Rectal smooth muscle tissue (tissue), 1 donor: ENCODE data around the gene E2F2.
"Not testable (repeated sequence)": the region's sequence is repeated elsewhere in the genome, so short reads cannot be mapped to it uniquely, and the experiment has no call there.

Experiments
- H3K27ac ChIP-seq: one replicate; pipeline ENCODE4 v1.7.0; 2013; ENCODE audit warnings: low read depth, low read length, inconsistent platforms
- H3K27me3 ChIP-seq: one replicate; pipeline ENCODE4 v1.7.0; 2013; ENCODE audit warnings: low read length; ENCODE audit not compliant: control insufficient read depth, insufficient read depth
- H3K36me3 ChIP-seq: one replicate; pipeline ENCODE4 v1.7.0; 2013; ENCODE audit warnings: low read length; ENCODE audit not compliant: control insufficient read depth, insufficient read depth
- H3K4me1 ChIP-seq: one replicate; pipeline ENCODE4 v1.7.0; 2013; ENCODE audit warnings: low read length; ENCODE audit not compliant: control insufficient read depth, insufficient read depth
- H3K4me3 ChIP-seq: one replicate; pipeline ENCODE4 v1.7.0; 2013; ENCODE audit warnings: low read length
- H3K9ac ChIP-seq: one replicate; pipeline ENCODE4 v1.7.0; 2013; ENCODE audit warnings: low read length

E2F2 gene

DNA sequence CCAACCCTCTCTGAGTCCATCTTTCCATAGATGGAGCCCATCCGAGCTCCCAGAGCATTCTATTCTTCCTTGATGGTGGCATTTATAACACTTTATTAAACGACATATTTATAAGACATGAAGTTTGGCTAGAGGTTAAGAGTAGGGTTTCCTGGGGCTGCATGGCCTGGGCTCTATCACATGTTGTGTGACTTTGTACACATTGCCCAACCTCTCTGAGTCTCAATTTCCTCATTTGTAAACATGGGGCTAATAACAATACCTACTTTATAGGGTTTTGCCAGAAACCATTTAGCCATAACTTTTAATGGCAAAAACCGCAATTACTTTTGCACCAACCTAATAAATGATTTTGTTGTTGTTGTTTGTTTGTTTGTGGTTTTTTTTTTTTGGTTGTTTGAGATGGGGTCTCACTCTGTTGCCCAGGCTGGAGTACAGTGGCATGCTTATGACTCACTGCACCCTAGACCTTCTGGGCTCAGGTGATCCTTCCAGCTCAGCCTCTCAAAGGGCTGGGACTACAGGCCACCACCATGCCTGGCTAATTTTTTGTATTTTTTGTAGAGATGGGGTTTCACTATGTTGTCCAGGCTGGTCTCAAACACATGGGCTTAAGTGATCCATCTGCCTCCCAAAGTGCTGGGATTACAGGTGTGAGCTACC, 33.1 kb downstream of the E2F2 start:
- Histone ChIP-seq H3K36me3 (no peaks in the 10 kb centered on the region), H3K4me1 (no peaks in the 10 kb centered on the region), H3K4me3 (no peak overlapping the region), H3K27me3 (no peaks in the 10 kb centered on the region), H3K9ac (no peak overlapping the region), H3K27ac (no peak overlapping the region)

DNA sequence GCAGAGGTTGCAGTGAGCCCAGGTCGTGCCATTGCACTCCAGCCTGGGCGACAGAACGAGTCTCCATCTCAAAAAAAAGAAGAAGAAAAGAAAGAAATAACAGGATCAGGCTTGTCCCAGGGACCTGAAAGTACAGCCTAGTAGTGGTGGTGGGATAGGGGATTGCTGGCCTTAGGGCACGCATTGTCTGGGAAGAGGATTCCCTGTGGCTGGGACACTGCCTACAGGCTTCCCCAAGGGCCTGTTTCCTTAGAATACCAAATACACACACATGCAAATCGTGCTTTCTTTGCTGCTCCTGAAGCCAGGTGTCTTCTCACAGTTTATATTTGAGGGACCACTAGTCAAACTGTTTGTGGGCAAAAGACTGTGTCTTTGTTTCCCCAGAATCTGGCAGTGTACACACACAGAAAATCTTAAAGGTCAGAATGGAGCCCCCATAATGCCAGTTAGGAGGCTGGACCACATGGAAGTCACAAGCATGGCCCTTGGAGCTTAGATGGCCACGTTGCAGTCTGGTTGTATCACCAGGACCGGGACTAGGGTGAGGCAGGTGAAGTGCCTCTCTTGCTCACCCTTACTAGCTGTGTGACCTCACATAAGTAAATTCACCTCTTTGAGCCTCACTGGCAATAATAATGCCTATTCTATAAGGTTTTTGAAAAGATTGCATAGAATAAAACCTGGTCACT, 34.4 kb downstream of the E2F2 start:
- no peaks in the 10 kb centered on the region for H3K4me1 ChIP-seq

DNA sequence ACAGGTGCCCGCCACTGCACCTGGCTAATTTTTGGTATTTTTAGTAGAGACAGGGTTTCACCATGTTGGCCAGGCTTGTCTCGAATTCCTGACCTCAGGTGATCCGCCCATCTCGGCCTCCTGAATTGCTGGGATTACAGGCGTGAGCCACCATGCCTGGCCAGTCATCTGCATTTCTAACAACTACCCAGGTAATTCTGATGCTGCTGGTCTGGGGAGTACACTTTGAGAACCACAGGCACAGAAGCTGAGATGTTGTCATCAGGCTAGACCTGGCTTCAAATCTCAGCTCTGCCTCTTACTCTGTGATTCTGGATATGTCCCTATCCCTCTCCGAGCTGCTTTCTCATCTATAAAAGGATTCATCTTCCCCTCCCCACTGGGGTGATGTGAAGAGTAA, 36.2 kb downstream of the E2F2 start:
- H3K4me1 ChIP-seq, H3K9ac ChIP-seq, H3K27ac ChIP-seq, H3K4me3 ChIP-seq, H3K27me3 ChIP-seq, H3K36me3 ChIP-seq: not testable (repeated sequence)

More for the DNA sequence above, 34.4 kb downstream of the E2F2 start:
- H3K9ac ChIP-seq = no peak overlapping the region
- no peak overlapping the region for H3K27ac ChIP-seq
- no peaks in the 10 kb centered on the region for H3K36me3 ChIP-seq
- H3K27me3 ChIP-seq = no peaks in the 10 kb centered on the region
- H3K4me3 ChIP-seq = no peak overlapping the region

DNA sequence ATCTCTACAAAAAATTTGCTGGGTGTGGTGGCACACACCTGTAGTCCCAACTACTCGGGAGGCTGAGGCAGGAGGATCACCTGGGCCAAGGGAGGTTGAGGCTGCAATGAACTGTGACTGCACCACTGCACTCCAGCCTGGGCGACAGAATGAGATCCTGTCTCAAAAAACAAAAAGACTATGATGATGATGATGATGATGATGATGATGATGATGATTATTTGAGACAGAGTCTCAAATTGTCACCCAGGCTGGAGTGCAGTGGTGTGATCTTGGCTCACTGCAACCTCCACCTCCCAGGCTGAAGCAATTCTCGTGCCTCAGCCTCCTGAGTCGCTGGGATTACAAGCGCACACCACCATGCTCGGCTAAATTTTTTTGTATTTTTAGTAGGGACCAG, 38.3 kb downstream of the E2F2 start:
- not testable (repeated sequence) for H3K4me3 ChIP-seq, H3K9ac ChIP-seq, H3K27ac ChIP-seq, H3K4me1 ChIP-seq, H3K36me3 ChIP-seq, H3K27me3 ChIP-seq

DNA sequence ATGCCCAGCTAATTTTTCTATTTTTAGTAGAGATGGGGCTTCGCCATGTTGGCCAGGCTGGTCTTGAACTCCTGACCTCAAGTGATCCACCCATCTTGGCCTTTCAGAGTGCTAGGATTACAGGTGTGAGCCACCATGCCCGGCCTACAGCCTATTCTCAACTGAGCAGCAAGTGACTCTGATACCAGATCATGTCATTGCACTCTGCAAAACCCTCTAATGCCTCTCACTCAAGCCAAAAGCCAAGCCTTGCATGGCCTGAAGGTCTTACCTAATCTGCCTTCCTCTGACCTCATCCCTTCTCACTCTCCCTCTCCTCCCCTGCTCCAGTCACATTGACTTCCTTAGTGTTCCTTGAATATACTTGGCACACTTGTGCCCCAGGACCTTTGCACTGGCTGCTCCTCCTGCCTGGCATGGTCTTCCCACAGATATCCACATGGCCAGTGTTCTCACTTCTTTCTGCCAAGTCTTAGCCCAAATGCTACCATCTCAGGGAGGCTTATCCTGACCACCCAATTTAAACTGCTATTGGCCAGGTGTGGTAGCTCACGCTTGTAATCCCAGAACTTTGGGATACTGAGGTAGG, 38.8 kb downstream of the E2F2 start:
- Histone ChIP-seq H3K4me1 (no peaks in the 10 kb centered on the region), H3K9ac (no peak overlapping the region), H3K4me3 (no peak overlapping the region), H3K36me3 (no peaks in the 10 kb centered on the region), H3K27me3 (no peaks in the 10 kb centered on the region), H3K27ac (no peak overlapping the region)

DNA sequence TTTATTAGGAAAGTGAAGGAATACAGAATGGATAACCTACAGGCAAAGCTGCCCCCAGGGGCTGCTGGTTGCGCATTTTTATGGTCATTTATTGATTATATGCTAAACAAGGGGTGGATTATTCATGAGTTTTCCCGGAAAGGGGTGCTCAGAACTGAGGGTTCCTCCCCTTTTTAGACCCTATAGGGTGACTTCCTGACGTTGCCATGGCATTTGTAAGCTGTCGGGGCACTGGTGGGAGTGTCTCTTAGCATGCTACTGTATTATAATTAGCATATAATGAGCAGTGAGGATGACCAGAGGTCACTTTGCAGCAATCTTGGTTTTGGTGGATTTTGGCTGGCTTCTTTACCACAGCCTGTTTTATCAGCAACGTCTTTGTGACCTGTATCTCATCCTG, 41.2 kb downstream of the E2F2 start:
- H3K4me1 ChIP-seq = peaks cover 1% of the 10 kb centered on the region
- H3K4me3 ChIP-seq = no peak overlapping the region
- H3K27ac ChIP-seq = no peak overlapping the region
- H3K27me3 ChIP-seq = no peaks in the 10 kb centered on the region
- H3K36me3 ChIP-seq = no peaks in the 10 kb centered on the region
- H3K9ac ChIP-seq = no peak overlapping the region

DNA sequence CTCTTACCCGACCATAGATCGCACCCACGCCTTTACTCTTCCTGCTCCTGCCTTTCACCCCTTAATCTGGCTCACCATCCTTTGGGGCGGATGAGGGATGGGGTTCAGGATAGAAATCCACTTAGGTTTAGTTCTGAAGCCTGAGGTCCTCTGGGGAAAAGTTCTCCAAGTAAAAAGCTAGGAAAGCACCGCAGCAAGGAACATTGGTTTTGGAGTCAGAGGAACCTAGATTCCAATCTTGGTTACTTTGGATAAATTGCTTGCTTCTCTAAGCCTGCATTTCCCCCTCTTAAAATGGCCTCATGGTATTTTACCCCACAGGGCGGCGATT, 46.1 kb downstream of the E2F2 start:
- Histone ChIP-seq H3K27ac (peak overlapping the region; percentile 40), H3K36me3 (no peaks in the 10 kb centered on the region), H3K9ac (no peak overlapping the region), H3K4me1 (peaks cover 3% of the 10 kb centered on the region), H3K27me3 (no peaks in the 10 kb centered on the region), H3K4me3 (peak overlapping the region; percentile 58)

DNA sequence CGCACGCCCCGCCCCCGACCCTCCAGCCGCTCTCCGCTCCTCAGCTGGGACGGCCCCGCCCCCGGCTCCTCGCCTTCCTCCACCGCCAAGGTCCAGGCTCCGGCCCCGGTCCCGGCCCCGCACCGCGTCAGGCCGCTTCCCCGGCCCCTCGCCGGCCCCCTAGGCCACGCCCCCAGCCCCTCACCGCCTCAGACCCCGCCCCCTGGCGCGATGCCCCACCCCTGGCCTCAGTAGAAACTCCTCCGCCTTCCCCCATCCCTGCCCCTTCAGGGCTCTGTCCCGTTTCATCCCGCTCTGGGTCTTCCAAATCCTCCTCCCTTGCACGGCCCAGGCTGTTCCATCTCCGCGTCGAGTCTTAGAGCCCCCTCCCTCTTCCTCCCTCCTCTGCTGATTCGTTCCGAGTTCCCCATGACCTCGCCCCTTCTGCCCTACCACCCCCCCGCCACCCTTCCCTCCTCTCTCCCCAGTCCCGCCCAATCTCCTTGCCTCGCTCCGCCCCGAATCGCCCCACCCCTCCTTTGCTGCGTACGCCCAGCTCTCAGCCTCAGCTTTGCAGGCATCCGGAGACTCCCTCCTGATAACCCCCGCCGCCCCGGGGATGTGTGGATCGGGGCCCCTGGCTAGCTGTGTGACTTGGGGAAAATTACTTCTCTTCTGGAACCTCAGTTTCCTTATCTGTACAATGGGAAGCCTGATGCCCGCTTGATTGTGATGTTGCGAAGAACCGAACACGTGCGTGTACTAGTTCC, 46.6 kb downstream of the E2F2 start:
- no peaks in the 10 kb centered on the region for H3K27me3 ChIP-seq
- no peaks in the 10 kb centered on the region for H3K36me3 ChIP-seq
- H3K27ac ChIP-seq = peak overlapping the region; percentile 86
- peak overlapping the region; percentile 86 for H3K4me3 ChIP-seq
- H3K9ac ChIP-seq = no peak overlapping the region
- H3K4me1 ChIP-seq = peaks cover 3% of the 10 kb centered on the region

DNA sequence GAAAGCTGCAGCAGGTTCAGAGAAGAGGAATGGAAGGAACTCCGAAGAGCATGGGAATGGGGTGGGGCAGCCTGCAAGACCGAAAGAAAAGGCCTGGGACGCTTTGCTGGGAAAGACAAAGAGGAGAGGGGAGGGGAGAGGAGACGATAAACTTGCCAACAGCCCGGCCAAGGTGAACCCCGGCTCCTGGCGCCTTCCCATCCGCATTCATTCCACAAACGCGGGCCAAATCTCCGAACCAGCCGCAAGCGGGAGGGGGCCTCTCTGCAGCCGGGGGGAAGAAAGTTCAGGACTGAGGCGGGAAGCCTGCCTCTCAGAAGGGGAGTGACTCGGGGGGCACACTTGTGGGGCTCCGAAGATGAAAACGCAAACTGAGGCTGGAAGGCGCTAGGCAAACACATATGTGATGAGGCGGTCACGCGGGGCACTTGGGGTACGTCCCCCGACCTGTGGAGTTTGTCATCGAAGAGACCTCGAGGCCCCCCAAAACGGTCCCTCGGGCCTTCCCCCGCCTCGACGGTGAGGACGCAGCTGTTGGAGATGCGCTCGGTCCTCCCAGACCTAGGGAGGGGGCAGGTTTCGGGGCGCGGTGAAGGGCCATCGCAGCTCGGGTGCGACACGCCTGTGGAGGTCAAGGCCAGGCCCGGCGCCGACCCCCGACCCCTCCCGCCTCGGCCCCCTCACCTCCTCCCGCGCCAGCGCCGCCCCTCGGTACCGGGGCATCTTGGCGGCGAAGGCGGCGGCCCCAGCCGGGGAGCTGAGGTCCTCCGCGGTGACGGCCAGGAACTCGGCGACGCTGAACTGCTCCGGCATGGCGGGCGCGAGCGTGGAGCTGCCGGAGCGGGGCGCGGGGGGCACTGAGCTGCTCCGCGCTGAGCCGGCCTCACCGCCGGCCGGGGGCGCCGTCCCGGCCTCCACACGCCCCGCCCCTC, 47.4 kb downstream of the E2F2 start, which contains the start of gene ASAP3:
TSS of gene ASAP3 (minus strand) at position 859 of the 932 bp plus-strand sequence. CDS start at position 813, 46 bp downstream.
- peak within 1 kb of the TSS; percentile 47 for H3K9ac ChIP-seq
- H3K4me3 ChIP-seq = peak within 1 kb of the TSS; percentile 86
- H3K4me1 ChIP-seq = peaks cover 3% of the 10 kb centered on the region
- no peaks in the 10 kb centered on the region for H3K27me3 ChIP-seq
- H3K36me3 ChIP-seq = no peaks in the 10 kb centered on the region
- peak within 1 kb of the TSS; percentile 86 for H3K27ac ChIP-seq

DNA sequence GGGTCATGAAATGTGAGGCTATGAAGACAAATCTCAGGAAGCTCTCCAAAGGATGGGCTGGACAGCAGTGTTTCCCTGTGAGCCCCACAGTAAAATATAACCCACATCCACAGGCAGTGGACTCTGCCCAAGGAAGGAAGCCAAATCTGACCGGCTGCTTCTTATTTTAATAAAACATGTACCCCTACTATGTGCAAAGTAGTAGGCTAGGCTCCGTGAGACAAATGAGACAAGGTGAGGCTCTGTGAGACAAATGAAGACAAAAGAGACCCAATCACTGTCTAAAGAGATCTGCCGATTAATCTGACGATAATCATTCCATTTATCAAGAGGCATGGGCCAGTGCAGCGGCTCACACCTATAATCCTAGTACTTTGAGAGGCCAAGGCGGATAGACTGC, 49.1 kb downstream of the E2F2 start:
- Histone ChIP-seq H3K27me3 (no peaks in the 10 kb centered on the region), H3K4me3 (no peak overlapping the region), H3K9ac (no peak overlapping the region), H3K36me3 (no peaks in the 10 kb centered on the region), H3K27ac (no peak overlapping the region), H3K4me1 (peaks cover 3% of the 10 kb centered on the region)

DNA sequence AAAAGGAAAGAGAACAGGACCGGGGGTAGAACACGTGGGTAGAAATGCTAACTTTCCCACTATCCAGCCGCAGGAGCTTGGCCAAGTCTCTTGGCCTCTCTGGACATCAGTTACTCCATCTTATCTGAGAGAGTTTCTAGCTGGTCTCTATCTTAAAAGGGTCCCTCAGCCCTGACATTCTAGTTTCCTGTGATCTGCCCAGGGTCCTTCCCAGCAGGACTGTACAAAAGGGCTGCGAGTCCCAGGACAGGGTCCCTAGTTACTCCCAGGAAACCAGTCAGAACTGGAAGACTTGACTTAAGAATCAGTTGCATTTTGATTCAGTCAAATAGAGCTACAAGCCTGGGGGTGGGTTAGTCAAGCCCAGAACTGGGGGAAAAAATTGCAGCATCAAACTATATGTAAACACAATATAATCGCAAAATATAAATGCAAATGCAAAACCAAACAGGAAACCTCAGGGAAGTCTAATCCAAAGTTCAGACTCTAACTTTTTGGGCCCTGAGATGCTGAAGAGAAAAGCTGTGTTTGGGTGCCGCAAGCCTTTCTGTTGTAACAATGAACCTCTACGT, 49.9 kb downstream of the E2F2 start:
- no peaks in the 10 kb centered on the region for H3K36me3 ChIP-seq

More for the DNA sequence above, 49.9 kb downstream of the E2F2 start:
- H3K4me3 ChIP-seq = no peak overlapping the region
- peaks cover 3% of the 10 kb centered on the region for H3K4me1 ChIP-seq
- H3K9ac ChIP-seq = no peak overlapping the region
- no peaks in the 10 kb centered on the region for H3K27me3 ChIP-seq
- no peak overlapping the region for H3K27ac ChIP-seq
